Activated CD8-positive, alpha-beta T cell treated with anti-CD3 and anti-CD28 coated beads, Interleukin-2, amount 10 ng/mL, durations not matched to agents 7 days and 5 days (primary cell): ENCODE data around the gene PSAPL1. TPM values are rescaled to one million over a fixed set of nuclear protein-coding genes. Genes with fewer than 3 reads are reported as not detected.

Source experiments
- microRNA-seq: library from miRNA; unstranded; fragments of <30 nt; microRNA quantifications from one replicate; pipeline ENCODE4 v1.2.0, GENCODE V29; 2022
- total RNA-seq, 2 experiments: library from RNA; stranded (reverse); gene quantifications; one replicate each; pipeline ENCODE4 v1.2.3, GENCODE V29; 2021

PSAPL1 gene
- total RNA-seq, 2 experiments from 2014 or later: not detected

Small RNAs within 50 kb of the gene (microRNA-seq; reads per million reads assigned to microRNA genes)
- not detected for gene MIR4274

Other genes starting within 250 kb of the PSAPL1 start
- gene SORCS2, start 242.4 kb downstream of the PSAPL1 start, total RNA-seq: not detected